GM12875 (cell line): Measurements from ENCODE around the gene PCDH1.
A peak's percentile ranks its signal among the peaks of the same experiment; 100 is the strongest.
"Not testable (repeated sequence)": the region's sequence is repeated elsewhere in the genome, so short reads cannot be mapped to it uniquely, and the experiment has no call there.

Experiments used
- H3K4me3 ChIP-seq: one replicate; pipeline ENCODE4 v1.5.1; 2011; ENCODE audit warnings: low read depth, low read length, control low read depth
- TF ChIP-seq, protein P1 (sequence below): IDR thresholded peaks from 2 replicates; pipeline ENCODE4 v1.5.1; 2011; ENCODE audit warnings: low read depth, mild to moderate bottlenecking, control low read depth, inconsistent platforms, low read length, moderate library complexity, borderline replicate concordance; ENCODE audit not compliant: insufficient read depth

The PCDH1 gene

DNA sequence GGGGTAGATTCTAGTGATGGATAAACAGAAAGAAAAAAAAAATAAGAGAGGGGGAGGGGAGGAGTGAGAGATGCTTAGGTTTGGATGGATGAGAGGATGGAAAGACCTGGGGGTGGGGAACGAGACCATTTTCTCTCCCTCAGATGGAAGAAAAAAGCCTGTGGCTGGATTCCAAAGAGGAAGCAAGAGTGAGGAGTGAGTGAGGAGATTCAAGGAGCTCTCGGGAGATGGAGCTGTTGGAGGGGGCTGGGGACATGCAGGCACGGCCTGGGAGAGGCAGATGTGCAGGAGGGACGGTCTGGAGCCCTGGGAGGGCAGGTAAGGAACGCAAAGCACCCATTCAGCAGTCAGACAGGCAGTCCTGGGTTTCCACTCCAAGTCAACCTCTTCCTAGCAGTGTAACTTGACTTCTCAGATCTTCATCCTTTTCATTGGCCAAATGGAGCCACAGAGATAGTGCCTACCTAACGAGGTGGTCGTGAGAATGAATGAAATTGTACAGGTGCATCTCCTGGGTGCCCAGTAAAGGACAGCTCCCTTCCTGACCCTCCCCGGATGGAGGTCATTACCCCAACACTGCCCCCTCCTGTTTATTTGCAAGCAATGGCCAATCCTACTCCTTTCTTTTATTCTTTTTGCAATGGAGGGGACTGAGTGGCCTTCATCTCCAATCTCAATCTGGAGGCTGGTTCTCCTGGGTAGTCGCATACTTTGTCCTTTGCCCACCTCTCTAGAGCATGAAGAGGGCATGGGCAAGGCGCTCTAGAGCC, 52.2 kb downstream of the PCDH1 start:
- no peak overlapping the region for H3K4me3 ChIP-seq
- TF ChIP-seq, protein P1, sequence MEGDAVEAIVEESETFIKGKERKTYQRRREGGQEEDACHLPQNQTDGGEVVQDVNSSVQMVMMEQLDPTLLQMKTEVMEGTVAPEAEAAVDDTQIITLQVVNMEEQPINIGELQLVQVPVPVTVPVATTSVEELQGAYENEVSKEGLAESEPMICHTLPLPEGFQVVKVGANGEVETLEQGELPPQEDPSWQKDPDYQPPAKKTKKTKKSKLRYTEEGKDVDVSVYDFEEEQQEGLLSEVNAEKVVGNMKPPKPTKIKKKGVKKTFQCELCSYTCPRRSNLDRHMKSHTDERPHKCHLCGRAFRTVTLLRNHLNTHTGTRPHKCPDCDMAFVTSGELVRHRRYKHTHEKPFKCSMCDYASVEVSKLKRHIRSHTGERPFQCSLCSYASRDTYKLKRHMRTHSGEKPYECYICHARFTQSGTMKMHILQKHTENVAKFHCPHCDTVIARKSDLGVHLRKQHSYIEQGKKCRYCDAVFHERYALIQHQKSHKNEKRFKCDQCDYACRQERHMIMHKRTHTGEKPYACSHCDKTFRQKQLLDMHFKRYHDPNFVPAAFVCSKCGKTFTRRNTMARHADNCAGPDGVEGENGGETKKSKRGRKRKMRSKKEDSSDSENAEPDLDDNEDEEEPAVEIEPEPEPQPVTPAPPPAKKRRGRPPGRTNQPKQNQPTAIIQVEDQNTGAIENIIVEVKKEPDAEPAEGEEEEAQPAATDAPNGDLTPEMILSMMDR, result peak; percentile 43

DNA sequence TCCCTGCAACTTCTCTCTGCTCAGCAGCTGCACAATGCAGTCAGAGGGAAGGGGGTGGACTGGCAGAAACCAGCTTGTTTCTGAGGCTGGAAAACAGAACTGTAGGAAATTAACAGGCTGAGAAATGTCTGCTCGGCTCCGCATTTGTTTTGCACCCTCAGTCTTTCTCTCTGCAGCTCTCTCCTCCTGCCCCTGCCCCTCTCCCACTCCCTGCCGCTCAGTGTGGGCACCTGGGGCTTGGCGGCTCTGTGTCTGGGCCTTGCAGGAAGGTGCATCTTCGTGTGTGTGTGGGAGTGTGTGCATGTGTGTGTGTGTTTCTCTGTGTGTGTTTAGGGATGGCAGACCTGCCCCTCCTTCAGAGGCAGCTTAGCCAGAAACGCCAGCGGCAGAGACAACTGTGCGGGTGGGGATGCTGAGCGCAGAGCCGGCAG, 53.0 kb downstream of the PCDH1 start:
- H3K4me3 ChIP-seq, result no peak overlapping the region
- TF ChIP-seq, protein P1, result no peak

DNA sequence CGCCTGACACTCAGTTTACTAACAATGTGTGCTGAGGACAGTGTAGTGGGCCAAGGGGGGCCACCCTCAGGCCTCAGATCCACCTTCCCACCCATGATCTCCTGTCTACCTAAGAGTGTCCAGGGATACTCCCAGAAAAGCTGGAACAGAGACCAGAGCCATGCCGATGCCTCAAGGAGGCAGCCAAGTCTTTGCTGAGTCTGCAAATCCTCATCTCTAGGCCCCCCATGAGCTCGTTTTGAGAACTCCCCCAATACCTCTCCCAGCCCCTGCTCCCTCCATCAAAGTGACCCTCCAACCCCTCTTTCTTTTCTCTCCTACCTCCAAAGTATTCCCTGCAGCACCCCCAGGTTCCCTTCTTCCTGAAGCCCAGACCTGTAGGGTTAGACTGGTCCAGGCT, 53.5 kb downstream of the PCDH1 start:
- TF ChIP-seq, protein P1, result no peak
- H3K4me3 ChIP-seq, result no peak overlapping the region

DNA sequence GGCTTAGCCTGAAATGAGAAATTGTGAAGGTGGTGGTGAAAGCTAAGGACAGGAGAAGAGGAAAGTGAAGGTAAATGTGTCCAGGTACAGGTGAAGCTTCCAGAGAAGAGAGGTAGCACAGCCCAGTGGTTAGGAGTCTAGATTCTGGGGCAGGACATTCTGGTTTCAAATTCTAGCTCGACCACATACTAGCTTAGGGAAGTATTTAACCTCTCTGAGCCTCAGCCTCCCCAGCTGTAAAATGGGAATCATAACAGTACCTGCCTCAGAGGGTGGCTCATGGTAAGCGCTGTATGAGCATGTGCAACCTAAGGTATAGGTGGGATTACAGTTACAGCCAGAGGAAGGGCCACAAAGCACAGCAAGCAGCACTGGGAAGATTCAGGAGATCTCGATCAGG, 55.2 kb downstream of the PCDH1 start:
- H3K4me3 ChIP-seq, result no peak overlapping the region
- TF ChIP-seq, protein P1, result no peak

DNA sequence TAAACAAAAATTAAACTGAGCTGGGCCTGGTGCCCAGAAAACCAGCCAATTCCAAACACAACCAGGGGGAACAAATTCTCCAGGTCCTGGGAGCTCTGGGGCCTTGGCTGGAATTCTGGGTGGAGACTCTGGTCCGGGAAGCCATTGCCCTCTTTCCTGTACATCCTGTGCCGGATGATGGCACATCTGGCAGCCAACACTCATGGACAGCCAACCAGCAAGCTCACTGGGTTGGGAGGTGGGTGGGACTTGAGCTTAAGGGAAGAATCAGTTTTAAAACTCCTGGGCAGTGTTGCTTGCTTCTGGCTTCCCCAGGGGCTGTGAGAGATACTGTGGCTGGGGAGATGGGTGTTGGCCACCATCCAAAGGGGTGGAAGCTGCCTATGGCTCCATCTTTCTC, 56.1 kb downstream of the PCDH1 start:
- H3K4me3 ChIP-seq, result no peak overlapping the region
- TF ChIP-seq, protein P1, result no peak

DNA sequence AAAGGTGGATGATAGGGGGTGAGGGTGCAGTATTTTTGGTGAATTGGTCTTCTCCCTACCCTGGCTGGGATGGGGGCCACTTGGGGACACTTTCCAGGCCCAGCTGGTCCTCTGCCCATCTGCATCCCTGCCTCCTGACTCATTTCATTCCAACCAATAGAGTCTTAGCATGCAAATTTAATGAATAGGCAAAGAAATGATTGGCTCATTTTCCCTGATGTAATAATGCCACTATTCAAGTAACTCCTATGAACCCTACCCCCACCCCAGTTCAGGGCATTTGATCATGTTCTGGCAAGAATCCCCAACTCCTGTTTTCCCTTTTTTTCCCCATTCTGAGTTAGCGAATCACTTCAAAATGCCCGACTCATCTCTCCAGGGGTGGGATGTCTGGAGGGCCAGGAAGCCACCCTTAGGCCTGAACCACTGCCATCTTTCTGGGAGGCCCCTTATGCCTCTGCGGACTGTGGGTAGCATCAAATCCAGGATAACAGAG, 56.7 kb downstream of the PCDH1 start:
- TF ChIP-seq, protein P1, result no peak
- no peak overlapping the region for H3K4me3 ChIP-seq

DNA sequence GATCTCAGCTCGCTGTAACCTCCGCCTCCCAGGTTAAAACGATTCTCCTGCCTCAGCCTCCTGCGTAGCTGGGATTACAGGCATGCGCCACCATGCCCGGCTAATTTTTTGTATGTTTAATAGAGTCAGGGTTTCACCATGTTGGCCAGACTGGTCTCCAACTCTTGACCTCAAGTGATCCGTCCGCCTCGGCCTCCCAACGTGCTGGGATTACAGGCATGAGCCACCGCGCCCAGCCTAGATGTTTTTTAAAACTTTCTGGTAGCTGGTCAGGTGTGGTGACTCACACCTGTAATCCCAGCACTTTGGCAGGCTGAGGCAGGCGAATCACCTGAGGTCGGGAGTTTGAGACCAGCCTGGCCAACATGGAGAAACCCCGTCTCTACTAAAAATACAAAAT, 57.5 kb downstream of the PCDH1 start:
- not testable (repeated sequence) for H3K4me3 ChIP-seq
